ENCODE measurements around the gene CENPV.

The CENPV gene

DNA sequence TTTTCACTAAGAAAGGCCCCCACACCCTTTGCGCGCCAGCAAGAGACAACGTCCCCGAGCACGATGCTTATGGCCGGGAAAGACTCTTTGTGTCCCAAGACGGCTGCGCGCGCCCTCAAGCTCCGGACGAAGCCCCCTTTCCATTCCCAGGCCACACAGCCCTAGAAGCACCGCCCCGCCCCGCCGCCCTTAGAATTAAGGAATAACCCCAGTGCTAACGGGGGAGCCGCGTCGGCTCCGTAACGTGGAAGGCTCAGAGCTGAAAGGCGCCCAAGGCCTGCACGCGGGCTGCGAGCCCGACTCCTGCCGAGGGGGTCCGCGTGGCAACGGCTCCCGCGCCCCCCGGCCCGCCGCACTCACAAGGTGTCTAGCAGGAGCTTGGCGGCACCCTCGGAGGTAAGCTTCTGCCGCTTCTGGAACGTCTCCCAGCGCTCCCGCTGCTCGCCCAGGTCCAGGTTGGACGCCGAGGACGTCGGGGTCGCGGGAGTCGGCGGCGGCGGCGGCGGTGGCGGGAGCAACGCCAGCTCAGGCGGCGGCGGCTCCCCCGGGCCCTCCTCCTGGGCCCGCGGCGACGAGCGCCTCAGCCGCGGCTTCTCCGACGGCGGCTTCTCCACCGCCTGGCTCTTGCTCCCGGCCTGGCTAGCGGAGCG lies 477 bp downstream of the CENPV start:
- TF ChIP-seq, protein P1, sequence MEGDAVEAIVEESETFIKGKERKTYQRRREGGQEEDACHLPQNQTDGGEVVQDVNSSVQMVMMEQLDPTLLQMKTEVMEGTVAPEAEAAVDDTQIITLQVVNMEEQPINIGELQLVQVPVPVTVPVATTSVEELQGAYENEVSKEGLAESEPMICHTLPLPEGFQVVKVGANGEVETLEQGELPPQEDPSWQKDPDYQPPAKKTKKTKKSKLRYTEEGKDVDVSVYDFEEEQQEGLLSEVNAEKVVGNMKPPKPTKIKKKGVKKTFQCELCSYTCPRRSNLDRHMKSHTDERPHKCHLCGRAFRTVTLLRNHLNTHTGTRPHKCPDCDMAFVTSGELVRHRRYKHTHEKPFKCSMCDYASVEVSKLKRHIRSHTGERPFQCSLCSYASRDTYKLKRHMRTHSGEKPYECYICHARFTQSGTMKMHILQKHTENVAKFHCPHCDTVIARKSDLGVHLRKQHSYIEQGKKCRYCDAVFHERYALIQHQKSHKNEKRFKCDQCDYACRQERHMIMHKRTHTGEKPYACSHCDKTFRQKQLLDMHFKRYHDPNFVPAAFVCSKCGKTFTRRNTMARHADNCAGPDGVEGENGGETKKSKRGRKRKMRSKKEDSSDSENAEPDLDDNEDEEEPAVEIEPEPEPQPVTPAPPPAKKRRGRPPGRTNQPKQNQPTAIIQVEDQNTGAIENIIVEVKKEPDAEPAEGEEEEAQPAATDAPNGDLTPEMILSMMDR (IDR thresholded peaks at IDR 0.05; ENCODE audit: low read depth, low read length): no peak
- peak overlapping the region; percentile 73 for H3K4me3 ChIP-seq (ENCODE audit: low read depth, low read length)

DNA sequence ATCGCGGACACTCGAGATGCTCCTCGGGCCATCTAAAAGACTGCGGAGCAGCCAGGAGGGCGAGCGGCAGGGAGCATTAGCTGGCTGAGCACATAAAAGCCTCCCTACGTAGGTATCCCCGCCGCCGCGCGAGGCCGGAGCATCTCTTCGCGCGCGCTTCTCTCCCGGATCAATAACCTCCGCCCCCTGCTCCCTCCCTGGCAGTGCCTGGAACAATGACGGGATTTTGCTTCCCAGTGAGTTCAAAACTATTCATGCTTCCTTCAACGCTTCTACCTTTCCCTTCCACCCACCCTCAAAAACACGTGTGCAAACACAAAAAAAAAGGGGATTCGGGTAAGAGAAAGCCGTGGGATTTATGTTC lies 984 bp downstream of the CENPV start:
- H3K4me3 ChIP-seq (ENCODE audit: low read depth, low read length): peak overlapping the region; percentile 73
- TF ChIP-seq, protein P1 (IDR thresholded peaks at IDR 0.05; ENCODE audit: low read depth, low read length): no peak

DNA sequence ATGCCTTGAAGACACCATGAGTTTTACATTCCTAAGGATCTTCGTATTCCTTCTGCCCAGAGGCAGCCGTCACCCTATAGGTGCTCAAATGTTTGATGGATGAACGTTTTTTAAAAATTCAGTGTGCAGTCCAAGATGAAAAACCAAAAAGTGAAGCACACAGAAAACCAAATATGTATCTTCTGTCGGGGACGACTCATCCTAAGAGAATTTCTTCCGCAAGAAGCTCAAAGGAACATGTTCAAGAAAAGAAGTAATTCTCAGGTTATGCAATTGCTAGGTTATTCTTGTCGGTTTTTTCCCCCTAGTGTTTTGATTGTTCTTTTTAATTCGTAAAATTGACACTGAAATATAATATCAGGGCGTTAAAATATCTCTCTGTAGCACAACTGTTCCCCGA lies 1.4 kb downstream of the CENPV start:
- TF ChIP-seq, protein P1 (IDR thresholded peaks at IDR 0.05; ENCODE audit: low read depth, low read length): no peak

DNA sequence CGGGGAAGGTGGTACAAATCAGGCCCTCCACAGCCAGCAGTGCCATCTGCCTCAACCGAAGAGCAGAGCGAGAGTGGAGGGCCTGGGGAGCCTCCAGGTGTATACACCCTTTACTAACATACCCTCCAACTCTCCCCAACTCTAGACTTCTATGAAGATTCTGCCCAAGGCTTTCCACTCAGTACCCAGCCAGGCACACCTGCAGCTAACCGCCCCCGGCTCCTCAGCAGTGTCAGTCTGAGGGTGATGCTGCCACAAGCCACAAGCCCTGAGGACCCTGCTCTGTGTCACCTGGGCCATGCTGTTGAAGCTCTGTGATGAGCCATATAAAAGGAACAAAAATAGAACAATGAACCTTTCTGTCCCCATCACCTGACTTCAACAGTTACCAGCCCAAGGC lies 3.8 kb downstream of the CENPV start:
- no peak overlapping the region for H3K4me3 ChIP-seq (ENCODE audit: low read depth, low read length)

More for the DNA sequence above, 1.4 kb downstream of the CENPV start:
- H3K4me3 ChIP-seq (ENCODE audit: low read depth, low read length): peak overlapping the region; percentile 73

DNA sequence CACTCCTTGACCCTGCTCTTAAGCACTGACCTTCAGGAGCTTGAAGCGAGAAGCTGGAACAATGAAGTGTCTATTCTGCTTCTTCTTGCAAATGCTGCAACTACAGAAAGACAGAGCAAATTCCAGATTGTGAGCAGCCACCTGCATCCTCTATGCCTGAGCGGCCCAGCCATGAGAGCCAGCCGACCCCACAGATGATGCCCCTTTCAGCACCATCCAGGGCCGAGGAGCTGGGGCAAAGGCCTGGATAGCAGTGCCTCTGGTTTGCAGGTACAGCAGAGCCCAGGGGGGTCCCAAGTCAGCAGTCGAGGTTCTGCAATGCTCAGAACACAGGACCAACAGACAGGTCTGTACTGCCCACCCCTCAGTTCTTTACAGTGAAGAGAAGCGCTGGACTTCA lies 4.7 kb downstream of the CENPV start:
- TF ChIP-seq, protein P1 (IDR thresholded peaks at IDR 0.05; ENCODE audit: low read depth, low read length): no peak
- H3K4me3 ChIP-seq (ENCODE audit: low read depth, low read length): no peak overlapping the region

More for the DNA sequence above, 3.8 kb downstream of the CENPV start:
- TF ChIP-seq, protein P1 (IDR thresholded peaks at IDR 0.05; ENCODE audit: low read depth, low read length): no peak

DNA sequence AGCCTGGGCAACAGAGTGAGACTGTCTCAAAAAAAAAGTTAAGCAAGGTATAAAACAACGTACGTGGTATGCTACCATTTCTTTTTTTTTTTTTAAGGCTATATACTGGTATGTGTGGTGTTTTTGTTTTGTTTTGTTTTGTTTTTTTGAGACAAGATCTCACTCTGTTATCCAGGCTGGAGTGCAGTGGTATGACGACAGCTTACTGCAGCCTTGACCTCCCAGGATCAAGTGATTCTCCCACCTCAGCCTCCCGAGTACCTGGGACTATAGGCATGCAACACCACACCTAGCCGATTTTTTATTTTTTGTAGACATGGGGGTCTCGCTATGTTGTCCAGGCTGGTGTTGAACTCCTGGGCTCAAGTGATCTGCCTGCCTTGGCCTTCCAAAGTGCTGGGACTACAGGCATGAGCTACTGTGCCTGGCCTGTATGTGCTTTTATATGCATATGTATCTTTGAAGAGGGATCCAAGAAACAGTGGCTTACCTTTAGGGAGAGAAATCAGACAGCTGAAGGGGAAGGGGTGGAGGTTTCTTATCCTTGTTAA lies 6.5 kb downstream of the CENPV start:
- TF ChIP-seq, protein P1 (IDR thresholded peaks at IDR 0.05; ENCODE audit: low read depth, low read length): no peak
- H3K4me3 ChIP-seq (ENCODE audit: low read depth, low read length): no peak overlapping the region

DNA sequence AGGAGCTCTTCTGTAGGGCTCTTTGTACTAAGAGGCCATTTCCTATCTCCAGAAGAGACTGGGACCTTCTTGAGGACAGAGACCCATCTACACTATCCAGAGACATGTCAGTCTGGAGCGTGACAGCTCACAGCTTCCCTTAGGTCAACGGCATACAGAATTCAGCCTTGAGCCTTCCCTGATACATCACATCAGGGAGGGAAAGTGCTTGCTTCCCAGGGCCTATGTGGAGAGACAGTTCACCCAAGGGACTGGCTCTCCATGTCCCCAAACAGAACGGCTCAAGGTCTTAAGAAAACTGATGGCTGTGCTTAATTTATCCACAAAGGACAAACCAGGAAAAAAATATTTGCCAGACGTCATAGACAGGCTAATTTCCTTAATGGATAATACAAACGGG lies 7.7 kb downstream of the CENPV start:
- no peak overlapping the region for H3K4me3 ChIP-seq (ENCODE audit: low read depth, low read length)
- TF ChIP-seq, protein P1 (IDR thresholded peaks at IDR 0.05; ENCODE audit: low read depth, low read length): no peak
